ENCODE data around the gene PCK2. TPM values are rescaled to one million over a fixed set of nuclear protein-coding genes. Genes with fewer than 3 reads are reported as not detected.

Gene PCK2
- total RNA-seq, 2 donors from 2014 or later: 31.4 to 57.6 TPM

- H3K27ac Mint-ChIP-seq: peak overlapping the region; percentile 59
- H3K4me1 Mint-ChIP-seq: peaks cover 11% of the 10 kb centered on the region
- ATAC-seq (replicated peaks): no peak
- no peaks in the 10 kb centered on the region for H3K36me3 Mint-ChIP-seq (ENCODE audit: low read depth)
- no peaks in the 10 kb centered on the region for H3K27me3 Mint-ChIP-seq
- H3K4me3 Mint-ChIP-seq: no peak overlapping the region
- no peaks in the 10 kb centered on the region for H3K9me3 Mint-ChIP-seq
Measured at GRCh38 chr14:24057867-24058259, 36.2 kb upstream of the PCK2 start.

GRCh38 chr14:24058260-24058950, 35.7 kb upstream of the PCK2 start:
- peaks cover 6% of the 10 kb centered on the region for H3K4me1 Mint-ChIP-seq
- peak overlapping the region; percentile 59 for H3K27ac Mint-ChIP-seq
- ATAC-seq (replicated peaks): peak; percentile 78
- no peak overlapping the region for H3K4me3 Mint-ChIP-seq
- no peaks in the 10 kb centered on the region for H3K36me3 Mint-ChIP-seq (ENCODE audit: low read depth)
- H3K27me3 Mint-ChIP-seq: no peaks in the 10 kb centered on the region
- H3K9me3 Mint-ChIP-seq: no peaks in the 10 kb centered on the region

DNA sequence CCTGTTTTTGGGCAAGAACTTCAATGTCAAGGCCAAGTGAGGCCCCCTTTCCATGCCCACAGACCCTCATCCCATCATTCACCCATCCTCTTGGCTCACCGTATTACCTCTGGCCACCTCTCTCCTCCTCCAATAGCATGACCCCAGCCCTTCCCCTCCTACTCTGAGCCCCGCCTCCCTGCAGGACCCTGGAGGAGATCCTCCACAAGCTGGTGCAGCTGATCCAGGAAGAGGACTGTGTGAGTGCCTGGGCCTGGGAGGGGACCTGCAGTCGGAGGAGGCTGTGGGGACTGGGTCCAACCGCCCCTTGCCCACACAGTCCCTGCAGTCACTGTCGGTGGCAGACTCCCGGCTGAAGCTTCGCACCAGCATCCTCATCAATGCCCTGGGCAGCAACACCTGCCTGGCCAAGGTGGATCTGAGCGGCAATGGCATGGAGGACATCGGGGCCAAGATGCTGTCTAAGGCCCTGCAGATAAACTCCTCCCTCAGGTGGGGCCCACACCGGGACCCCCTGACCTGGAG, 35.1 kb upstream of the PCK2 start:
- H3K27ac Mint-ChIP-seq: peak overlapping the region; percentile 59
- no peaks in the 10 kb centered on the region for H3K36me3 Mint-ChIP-seq (ENCODE audit: low read depth)
- H3K9me3 Mint-ChIP-seq: no peaks in the 10 kb centered on the region
- H3K4me3 Mint-ChIP-seq: no peak overlapping the region
- ATAC-seq (replicated peaks): no peak
- H3K27me3 Mint-ChIP-seq: no peaks in the 10 kb centered on the region
- H3K4me1 Mint-ChIP-seq: peaks cover 5% of the 10 kb centered on the region

DNA sequence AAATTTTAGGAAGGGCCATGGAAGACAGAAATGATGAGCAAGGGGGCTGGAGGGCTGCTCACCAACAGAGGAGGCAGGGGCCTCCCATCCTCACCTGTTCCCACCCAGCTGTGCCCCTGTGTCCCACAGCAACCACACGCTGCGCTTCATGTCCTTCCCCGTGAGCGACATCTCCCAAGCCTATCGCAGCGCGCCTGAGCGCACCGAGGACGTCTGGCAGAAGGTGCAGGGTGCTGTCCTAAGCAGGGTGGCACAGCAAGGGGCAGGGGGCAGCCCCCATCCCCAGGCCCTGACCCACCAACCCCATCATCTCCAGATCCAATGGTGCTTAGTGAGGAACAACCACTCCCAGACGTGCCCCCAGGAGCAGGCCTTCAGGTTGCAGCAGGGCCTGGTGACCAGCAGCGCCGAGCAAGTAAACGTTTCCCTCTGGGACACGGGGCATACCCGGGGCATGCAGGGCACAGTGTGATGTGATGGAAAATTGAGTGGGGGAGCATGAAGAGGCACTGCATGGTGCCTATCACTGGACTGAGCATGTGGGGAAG, 34.2 kb upstream of the PCK2 start:
- Mint-ChIP-seq H3K27ac (no peak overlapping the region), H3K36me3 (ENCODE audit: low read depth) (no peaks in the 10 kb centered on the region), H3K27me3 (no peaks in the 10 kb centered on the region), H3K9me3 (no peaks in the 10 kb centered on the region), H3K4me3 (no peak overlapping the region), H3K4me1 (peaks cover 5% of the 10 kb centered on the region)
- ATAC-seq (replicated peaks): no peak

GRCh38 chr14:24060443-24060842, 33.7 kb upstream of the PCK2 start:
- Mint-ChIP-seq H3K4me3 (no peak overlapping the region), H3K36me3 (ENCODE audit: low read depth) (no peaks in the 10 kb centered on the region), H3K27me3 (no peaks in the 10 kb centered on the region), H3K9me3 (no peaks in the 10 kb centered on the region), H3K4me1 (peaks cover 5% of the 10 kb centered on the region), H3K27ac (no peak overlapping the region)
- no peak for ATAC-seq (replicated peaks)

DNA sequence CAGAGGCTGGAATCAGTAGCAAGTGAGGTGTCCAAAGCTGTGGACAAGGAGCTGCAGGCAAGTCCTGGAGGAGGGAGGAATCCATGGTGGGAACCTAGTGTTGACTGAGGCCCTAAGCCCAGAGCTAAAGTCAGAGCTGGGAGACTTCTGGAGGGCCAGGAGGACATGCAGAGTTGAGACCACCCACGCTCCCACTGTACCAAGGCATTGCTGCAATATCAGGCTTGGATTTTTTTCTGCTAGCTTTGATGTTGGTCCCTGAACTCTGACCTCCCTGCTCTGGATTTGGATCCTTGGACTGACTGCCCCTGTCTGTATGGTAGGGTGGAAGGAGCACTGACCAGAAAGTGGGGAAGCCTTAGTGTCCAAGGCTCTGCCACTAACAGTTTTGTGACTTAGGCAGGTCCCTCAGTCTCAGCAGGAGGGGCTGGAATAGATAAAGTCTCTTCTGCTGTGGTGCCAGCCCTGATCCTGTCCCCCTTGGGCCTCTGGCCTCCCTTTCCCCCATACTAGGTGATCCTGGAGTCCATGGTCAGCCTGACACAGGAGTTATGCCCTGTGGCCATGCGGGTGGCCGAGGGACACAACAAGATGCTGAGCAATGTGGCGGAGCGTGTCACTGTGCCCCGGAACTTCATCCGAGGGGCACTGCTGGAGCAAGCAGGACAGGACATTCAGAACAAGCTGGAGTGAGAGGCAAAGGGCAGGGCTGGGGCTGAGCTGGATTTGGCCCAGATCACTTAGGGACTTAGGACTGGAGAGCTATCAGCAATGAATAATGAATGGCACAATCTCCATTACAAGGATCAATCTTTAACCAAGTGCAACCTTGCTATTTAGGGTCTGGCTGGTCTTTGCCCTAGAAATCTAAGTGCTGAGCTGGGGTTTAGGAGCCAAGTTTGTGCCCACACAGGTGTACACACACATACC, 32.9 kb upstream of the PCK2 start:
- Mint-ChIP-seq H3K4me1 (peaks cover 5% of the 10 kb centered on the region), H3K9me3 (no peaks in the 10 kb centered on the region), H3K36me3 (ENCODE audit: low read depth) (no peaks in the 10 kb centered on the region), H3K27ac (no peak overlapping the region), H3K27me3 (no peaks in the 10 kb centered on the region), H3K4me3 (no peak overlapping the region)
- ATAC-seq (replicated peaks): no peak

- Mint-ChIP-seq H3K4me3 (no peak overlapping the region), H3K27me3 (no peaks in the 10 kb centered on the region), H3K9me3 (no peaks in the 10 kb centered on the region), H3K36me3 (ENCODE audit: low read depth) (no peaks in the 10 kb centered on the region), H3K27ac (no peak overlapping the region), H3K4me1 (peaks cover 5% of the 10 kb centered on the region)
- ATAC-seq (replicated peaks): no peak
Measured at GRCh38 chr14:24062216-24062980, 31.7 kb upstream of the PCK2 start.

DNA sequence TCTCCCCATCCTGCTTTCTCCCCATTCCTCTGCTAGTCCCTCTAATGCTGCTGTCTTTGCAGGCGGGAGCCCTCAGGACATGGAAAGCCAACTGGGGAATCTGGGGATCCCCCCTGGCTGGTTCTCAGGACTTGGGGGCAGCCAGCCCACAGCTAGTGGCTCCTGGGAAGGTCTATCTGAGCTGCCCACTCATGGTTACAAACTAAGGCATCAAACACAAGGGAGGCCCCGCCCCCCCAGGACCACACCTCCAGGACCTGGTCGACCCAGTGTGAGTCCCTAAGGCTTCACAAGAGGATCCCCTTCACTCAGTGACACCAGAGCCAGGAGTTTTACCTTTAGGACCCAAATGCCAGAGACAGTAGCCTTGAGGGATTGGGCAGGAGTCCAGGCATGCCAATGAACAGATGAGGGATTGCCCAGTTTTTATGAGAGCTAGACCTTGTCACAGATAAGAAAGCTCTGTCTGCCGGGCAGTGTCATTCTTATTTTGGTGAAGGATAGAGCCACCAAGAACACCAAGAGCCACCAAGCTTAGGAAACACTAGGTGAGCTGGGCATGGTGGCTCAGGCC, 30.8 kb upstream of the PCK2 start:
- H3K27ac Mint-ChIP-seq: no peak overlapping the region
- no peaks in the 10 kb centered on the region for H3K27me3 Mint-ChIP-seq
- H3K9me3 Mint-ChIP-seq: no peaks in the 10 kb centered on the region
- no peak for ATAC-seq (replicated peaks)
- H3K36me3 Mint-ChIP-seq (ENCODE audit: low read depth): no peaks in the 10 kb centered on the region
- H3K4me1 Mint-ChIP-seq: peaks cover under 1% of the 10 kb centered on the region
- no peak overlapping the region for H3K4me3 Mint-ChIP-seq

DNA sequence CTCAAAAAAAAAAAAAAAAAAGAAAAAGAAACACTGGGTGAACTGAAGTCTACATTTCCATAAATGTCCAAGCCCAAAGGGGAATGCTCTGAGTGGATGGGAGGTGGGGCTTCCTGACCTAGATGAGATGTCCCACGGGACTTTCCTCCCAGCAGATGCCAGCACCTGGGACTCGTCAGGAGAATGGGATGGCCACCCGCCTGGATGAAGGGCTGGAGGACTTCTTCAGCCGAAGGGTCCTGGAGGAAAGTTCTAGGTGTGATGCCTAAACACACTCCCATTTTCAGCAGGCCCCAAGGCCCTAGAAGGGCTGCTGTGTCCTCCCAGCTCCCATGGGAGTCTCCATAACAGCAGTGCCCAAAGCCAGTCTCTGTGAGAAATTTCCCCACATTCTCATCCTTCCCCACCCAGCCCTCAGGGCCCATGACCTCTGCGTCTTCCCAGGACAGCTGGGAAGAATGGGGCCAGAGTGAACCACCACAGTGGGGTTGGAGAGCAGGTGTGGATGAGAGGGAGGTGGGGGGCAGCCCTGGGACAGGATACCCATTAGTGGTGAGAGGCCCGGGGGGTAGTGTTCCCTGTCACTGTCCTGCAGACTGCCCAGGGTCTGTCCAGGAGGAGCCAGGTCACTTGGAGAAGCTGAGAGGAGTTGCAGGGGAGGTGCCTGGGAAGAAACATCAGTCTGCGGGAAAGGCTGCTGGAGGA, 29.9 kb upstream of the PCK2 start:
- Mint-ChIP-seq H3K27ac (no peak overlapping the region), H3K27me3 (no peaks in the 10 kb centered on the region)
- ATAC-seq (replicated peaks): no peak

DNA sequence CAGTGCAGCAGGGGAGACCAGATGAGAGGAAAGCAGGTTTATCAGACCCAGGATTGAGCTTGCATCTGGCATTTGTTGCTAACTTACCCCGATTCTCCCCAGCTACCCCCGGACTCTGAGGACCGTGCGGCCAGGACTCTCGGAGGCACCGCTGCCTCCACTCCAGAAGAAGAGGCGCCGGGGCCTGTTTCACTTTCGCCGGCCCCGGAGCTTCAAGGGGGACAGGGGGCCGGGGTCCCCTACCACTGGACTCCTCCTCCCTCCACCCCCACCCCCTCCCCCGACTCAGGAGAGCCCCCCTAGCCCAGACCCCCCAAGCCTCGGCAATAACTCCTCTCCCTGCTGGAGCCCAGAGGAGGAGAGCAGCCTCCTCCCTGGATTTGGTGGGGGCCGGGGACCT, 29.3 kb upstream of the PCK2 start:
- Mint-ChIP-seq H3K27me3 (peaks cover 5% of the 10 kb centered on the region), H3K9me3 (no peaks in the 10 kb centered on the region), H3K4me1 (no peaks in the 10 kb centered on the region), H3K36me3 (ENCODE audit: low read depth) (no peaks in the 10 kb centered on the region), H3K4me3 (no peak overlapping the region), H3K27ac (no peak overlapping the region)
- ATAC-seq (replicated peaks): no peak

More for the DNA sequence above, 29.9 kb upstream of the PCK2 start:
- H3K4me3 Mint-ChIP-seq: no peak overlapping the region
- H3K4me1 Mint-ChIP-seq: no peaks in the 10 kb centered on the region
- H3K9me3 Mint-ChIP-seq: no peaks in the 10 kb centered on the region
- H3K36me3 Mint-ChIP-seq (ENCODE audit: low read depth): no peaks in the 10 kb centered on the region

DNA sequence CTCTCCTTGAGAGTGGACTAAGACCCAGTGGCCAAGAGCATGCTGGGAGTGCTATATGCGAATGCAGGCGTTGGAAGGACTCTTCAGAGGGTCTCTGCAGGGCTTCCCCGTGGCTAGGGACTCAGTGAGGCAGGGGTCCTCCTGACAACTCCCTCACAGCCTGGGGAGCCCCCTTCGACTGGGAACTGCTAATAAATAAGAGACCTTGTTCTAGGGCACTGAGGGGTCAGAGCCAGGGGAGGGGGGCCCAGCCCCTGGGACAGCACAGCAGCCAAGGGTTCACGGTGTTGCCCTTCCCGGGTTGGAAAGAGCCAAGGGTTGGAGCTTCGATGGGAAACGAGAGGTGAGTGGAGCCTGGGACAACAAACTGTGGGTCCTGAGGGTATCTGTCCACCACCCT, 28.7 kb upstream of the PCK2 start:
- Mint-ChIP-seq H3K27ac (no peak overlapping the region), H3K36me3 (ENCODE audit: low read depth) (no peaks in the 10 kb centered on the region), H3K27me3 (peaks cover 5% of the 10 kb centered on the region), H3K4me3 (no peak overlapping the region), H3K9me3 (no peaks in the 10 kb centered on the region), H3K4me1 (peaks cover 2% of the 10 kb centered on the region)
- ATAC-seq (replicated peaks): no peak

DNA sequence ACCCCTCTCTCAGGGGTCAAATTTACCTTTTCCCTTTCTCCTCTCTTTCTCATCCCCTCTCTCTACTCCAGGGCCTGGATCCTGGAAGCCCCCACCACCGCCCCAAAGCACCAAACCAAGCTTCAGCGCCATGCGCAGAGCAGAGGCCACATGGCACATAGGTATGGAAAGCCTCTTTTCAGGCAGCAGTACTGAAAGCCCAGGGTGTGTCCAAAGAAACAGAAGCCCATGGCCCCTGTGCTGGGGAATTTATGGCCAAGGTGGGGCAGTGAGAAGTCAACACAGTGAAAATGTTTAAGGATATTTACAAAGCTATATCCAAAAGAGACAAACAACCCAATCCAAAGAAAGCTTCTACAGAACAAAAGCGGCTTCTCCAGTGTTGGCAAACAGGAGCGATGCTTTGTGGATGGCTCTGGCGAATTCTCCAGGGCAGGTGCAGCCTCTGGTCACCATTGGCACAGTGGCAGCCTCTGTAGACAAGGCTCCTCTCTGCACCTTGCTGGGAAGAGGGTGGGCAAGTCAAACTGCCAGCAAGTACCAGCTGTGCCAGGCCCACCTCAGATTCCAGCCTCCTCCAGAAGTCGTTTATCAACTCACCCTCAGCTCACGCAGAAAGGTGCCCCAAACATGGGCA, 27.5 kb upstream of the PCK2 start:
- H3K27me3 Mint-ChIP-seq: peaks cover 10% of the 10 kb centered on the region
- H3K36me3 Mint-ChIP-seq (ENCODE audit: low read depth): no peaks in the 10 kb centered on the region
- ATAC-seq (replicated peaks): no peak
- H3K4me1 Mint-ChIP-seq: peaks cover 11% of the 10 kb centered on the region
- H3K27ac Mint-ChIP-seq: no peak overlapping the region
- no peak overlapping the region for H3K4me3 Mint-ChIP-seq
- H3K9me3 Mint-ChIP-seq: no peaks in the 10 kb centered on the region

Measured in activated T-helper 17 cell treated with anti-CD3 and anti-CD28 coated beads, Interleukin-2, amount 50 U/mL, for 72 hours (primary cell).